ENCODE data around the gene THBS1. TPM values are rescaled to one million over a fixed set of nuclear protein-coding genes. Genes with fewer than 3 reads are reported as not detected.

THBS1 gene
- total and polyA plus RNA-seq, 9 donors: 45.5 to 137 (median 74.5) TPM

DNA sequence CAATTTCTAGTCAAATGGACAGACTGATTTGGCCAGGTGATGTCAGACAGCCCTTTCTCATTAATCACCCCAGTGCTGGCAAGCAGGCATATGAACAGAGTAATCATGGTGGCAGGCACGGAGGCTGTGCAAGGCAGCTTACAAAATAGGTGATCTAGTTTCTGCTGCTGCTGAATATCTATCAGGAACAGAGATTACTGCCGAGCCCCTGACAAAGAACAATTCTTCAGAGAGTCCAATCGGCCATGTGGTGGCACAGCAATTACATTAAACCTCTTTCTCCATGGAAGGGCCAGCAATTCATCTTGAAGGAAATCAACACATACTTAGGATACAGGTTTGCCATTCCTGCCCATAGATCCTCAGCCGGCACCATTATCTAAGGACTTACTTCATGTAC, 32.3 kb upstream of the THBS1 start:
- H3K4me3 ChIP-seq (ENCODE audit: low read length): no peak overlapping the region
- DNase-seq: no peak
- H3K36me3 ChIP-seq (ENCODE audit: control insufficient read depth, insufficient read depth, low read length): no peaks in the 10 kb centered on the region
- H3K9me3 ChIP-seq (replicated peaks; ENCODE audit: control insufficient read depth, low read depth, low read length): no peaks in the 10 kb centered on the region
- 93% methylated on average over 2 of the region's 4 CpGs for WGBS (ENCODE audit: insufficient coverage)
- no peaks in the 10 kb centered on the region for H3K4me1 ChIP-seq (ENCODE audit: control insufficient read depth, insufficient read depth, low read length)
- no peak overlapping the region for H3K27ac ChIP-seq (ENCODE audit: low read length)
- H3K27me3 ChIP-seq (ENCODE audit: control insufficient read depth, insufficient read depth, low read length): no peaks in the 10 kb centered on the region

DNA sequence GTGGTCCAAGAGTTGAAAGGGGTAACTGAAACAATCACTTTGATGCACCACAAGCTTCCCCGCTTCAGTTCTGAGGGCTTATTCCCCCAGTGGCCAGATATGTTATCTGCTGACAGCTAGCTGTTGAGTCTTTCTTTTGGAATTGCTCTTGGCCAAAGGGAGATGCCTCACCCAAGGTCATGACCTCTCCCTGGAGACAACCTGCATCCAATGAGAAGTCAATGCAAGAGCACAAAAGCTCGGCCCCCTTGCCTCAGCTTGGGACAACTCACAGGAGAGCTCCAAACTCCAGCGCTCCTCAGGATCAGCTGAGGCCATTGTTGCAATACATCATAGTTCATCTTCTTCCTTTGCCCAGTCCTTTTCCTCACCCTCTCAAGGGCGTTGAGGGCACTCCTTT, 31.0 kb upstream of the THBS1 start:
- Histone ChIP-seq H3K9me3 (replicated peaks; ENCODE audit: control insufficient read depth, low read depth, low read length) (no peaks in the 10 kb centered on the region), H3K4me1 (ENCODE audit: control insufficient read depth, insufficient read depth, low read length) (peaks cover 3% of the 10 kb centered on the region), H3K36me3 (ENCODE audit: control insufficient read depth, insufficient read depth, low read length) (no peaks in the 10 kb centered on the region), H3K27ac (ENCODE audit: low read length) (no peak overlapping the region), H3K27me3 (ENCODE audit: control insufficient read depth, insufficient read depth, low read length) (no peaks in the 10 kb centered on the region), H3K4me3 (ENCODE audit: low read length) (no peak overlapping the region)
- DNase-seq: peak; percentile 45
- WGBS (ENCODE audit: insufficient coverage): 71% methylated on average over 3 of the region's 4 CpGs

DNA sequence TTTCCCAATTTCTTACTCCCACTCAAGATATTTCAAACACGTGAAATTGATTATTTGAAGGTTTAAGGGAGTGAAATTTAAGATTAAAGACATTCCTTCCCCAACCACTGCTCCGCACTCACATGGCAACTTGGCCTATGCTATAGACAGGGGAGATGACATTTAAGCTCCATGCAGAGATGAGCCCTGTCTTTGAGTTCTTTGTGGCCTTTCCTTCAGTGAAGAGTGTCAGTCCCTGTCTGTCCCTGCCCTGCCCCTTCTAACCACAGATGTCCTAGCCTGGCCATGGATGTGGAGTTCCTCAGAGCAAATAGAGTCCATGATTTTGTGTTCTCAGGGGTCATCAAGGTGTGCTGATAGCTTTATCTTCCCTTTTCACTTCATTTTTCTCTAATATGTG, 29.4 kb upstream of the THBS1 start:
- WGBS (ENCODE audit: insufficient coverage): 100% methylated on average over 1 of the region's 2 CpGs
- Histone ChIP-seq H3K4me3 (ENCODE audit: low read length) (no peak overlapping the region), H3K36me3 (ENCODE audit: control insufficient read depth, insufficient read depth, low read length) (no peaks in the 10 kb centered on the region), H3K4me1 (ENCODE audit: control insufficient read depth, insufficient read depth, low read length) (peaks cover 3% of the 10 kb centered on the region), H3K27ac (ENCODE audit: low read length) (no peak overlapping the region), H3K9me3 (replicated peaks; ENCODE audit: control insufficient read depth, low read depth, low read length) (no peaks in the 10 kb centered on the region), H3K27me3 (ENCODE audit: control insufficient read depth, insufficient read depth, low read length) (no peaks in the 10 kb centered on the region)
- no peak for DNase-seq

DNA sequence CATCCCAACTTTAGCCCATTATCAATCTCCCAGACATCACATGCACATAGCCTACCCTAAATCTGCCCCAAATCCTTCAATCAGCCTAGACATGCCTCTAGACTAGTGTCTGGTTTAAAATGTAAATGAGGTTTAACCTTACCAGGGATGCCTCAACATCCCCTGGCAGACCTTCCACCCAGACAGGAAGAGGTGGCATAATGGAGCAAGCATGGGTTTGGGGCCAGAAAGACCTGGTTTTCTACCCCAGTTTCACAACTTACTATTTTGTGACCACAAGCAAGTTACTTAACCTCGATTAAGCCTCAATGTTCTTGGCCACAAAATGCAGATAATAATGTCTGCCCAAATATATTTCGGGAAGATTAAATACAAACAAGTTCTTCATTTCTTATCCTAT, 28.3 kb upstream of the THBS1 start:
- no peaks in the 10 kb centered on the region for H3K36me3 ChIP-seq (ENCODE audit: control insufficient read depth, insufficient read depth, low read length)
- H3K27ac ChIP-seq (ENCODE audit: low read length): no peak overlapping the region
- H3K27me3 ChIP-seq (ENCODE audit: control insufficient read depth, insufficient read depth, low read length): no peaks in the 10 kb centered on the region
- no peaks in the 10 kb centered on the region for H3K9me3 ChIP-seq (replicated peaks; ENCODE audit: control insufficient read depth, low read depth, low read length)
- peaks cover 3% of the 10 kb centered on the region for H3K4me1 ChIP-seq (ENCODE audit: control insufficient read depth, insufficient read depth, low read length)
- WGBS (ENCODE audit: insufficient coverage): no CpG with 5 or more reads among the region's 2 CpGs
- no peak overlapping the region for H3K4me3 ChIP-seq (ENCODE audit: low read length)
- DNase-seq: no peak

DNA sequence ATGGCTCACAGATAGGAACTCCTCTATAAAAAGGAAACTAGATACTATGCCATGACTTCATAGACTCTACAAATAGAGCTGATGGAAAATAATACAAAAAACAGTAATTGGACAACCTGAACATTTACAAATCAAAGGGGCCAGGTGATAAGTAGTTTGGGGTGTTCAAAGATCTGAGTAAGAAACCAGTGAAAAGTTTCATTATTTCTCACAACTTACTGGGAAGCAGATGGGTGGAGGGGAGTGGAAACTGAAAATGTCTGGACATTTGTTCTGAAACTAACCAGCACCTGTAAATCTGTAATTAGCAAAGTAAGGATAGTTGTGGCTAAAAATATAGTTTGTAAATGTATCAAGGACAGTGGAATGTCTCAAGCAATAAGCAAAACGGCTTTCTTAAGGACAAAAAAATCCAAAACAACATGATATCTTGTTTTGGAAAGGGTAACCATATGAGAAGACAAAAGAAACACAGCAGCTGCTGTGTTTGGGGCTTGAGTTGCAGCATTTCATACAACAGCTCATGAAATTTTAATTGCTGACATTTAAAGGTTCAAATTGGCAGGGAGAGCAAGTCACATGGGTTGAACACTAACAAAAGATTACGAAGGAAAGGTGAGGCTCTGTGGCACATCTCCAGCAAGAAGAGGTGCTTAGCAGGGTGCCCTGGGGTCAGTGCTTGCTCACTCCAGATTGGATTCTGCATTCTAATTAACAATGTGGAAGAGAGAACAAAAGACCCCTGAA, 26.8 kb upstream of the THBS1 start:
- H3K4me3 ChIP-seq (ENCODE audit: low read length): no peak overlapping the region

DNA sequence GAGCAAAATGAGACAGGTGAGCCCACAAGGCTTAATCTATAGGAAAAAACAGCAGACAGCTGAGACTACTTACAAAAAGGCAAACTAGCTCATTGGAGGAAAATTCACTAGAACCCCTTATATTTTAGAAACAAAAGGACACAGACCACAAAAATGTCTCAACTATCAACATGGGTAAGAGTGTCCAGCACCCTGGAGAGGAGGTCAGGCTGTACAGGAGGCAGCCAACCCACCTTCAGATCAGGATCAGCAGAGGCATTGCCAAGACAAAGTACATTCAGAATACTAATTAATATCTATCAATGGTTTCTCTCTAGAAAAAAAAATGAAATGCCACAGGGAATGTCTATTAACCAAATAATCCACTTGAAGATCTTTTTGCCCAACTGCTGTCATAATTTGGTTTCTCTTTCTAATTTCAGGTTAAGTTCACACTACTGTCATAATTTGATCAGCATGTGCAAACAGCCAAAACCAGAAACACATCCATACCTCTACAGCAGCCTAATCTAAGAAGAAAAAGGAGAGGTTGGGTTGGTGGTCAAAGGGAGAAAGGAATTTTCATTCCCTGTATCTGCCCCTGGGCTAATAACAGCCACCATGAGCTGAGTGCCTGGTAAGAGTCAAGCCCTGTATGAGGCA, 26.0 kb upstream of the THBS1 start:
- H3K27me3 ChIP-seq (ENCODE audit: control insufficient read depth, insufficient read depth, low read length): no peaks in the 10 kb centered on the region

More for the DNA sequence above, 26.8 kb upstream of the THBS1 start:
- DNase-seq: no peak
- no peak overlapping the region for H3K27ac ChIP-seq (ENCODE audit: low read length)
- no peaks in the 10 kb centered on the region for H3K36me3 ChIP-seq (ENCODE audit: control insufficient read depth, insufficient read depth, low read length)
- H3K9me3 ChIP-seq (replicated peaks; ENCODE audit: control insufficient read depth, low read depth, low read length): no peaks in the 10 kb centered on the region
- no peaks in the 10 kb centered on the region for H3K27me3 ChIP-seq (ENCODE audit: control insufficient read depth, insufficient read depth, low read length)
- peaks cover 8% of the 10 kb centered on the region for H3K4me1 ChIP-seq (ENCODE audit: control insufficient read depth, insufficient read depth, low read length)
- 50% methylated on average over 1 of the region's 2 CpGs for WGBS (ENCODE audit: insufficient coverage)

DNA sequence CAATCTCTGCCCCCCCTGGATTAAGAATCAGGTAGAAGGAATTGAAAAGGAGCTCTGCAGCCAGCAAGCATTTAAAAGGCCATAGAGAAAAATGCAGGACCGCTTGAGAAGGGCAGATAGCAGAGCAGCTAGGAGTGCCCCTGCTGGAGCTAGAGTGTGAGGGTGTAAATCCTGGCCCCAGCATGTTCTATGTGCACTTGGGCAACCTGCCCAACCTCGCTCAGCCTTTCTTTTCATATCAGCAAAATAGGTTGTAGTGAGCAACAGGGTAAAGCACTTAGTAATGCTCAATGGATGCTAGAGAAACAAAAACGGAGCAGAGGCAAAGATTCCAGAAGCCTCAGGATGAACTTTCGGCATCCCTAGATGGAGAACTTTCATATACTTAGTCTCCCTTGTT, 25.0 kb upstream of the THBS1 start:
- Histone ChIP-seq H3K9me3 (replicated peaks; ENCODE audit: control insufficient read depth, low read depth, low read length) (no peaks in the 10 kb centered on the region), H3K27me3 (ENCODE audit: control insufficient read depth, insufficient read depth, low read length) (no peaks in the 10 kb centered on the region), H3K4me3 (ENCODE audit: low read length) (no peak overlapping the region), H3K36me3 (ENCODE audit: control insufficient read depth, insufficient read depth, low read length) (no peaks in the 10 kb centered on the region), H3K4me1 (ENCODE audit: control insufficient read depth, insufficient read depth, low read length) (peaks cover 8% of the 10 kb centered on the region), H3K27ac (ENCODE audit: low read length) (no peak overlapping the region)
- WGBS (ENCODE audit: insufficient coverage): 45% methylated on average over 1 of the region's 4 CpGs
- DNase-seq: no peak

More for the DNA sequence above, 26.0 kb upstream of the THBS1 start:
- Histone ChIP-seq H3K9me3 (replicated peaks; ENCODE audit: control insufficient read depth, low read depth, low read length) (no peaks in the 10 kb centered on the region), H3K27ac (ENCODE audit: low read length) (no peak overlapping the region), H3K36me3 (ENCODE audit: control insufficient read depth, insufficient read depth, low read length) (no peaks in the 10 kb centered on the region), H3K4me1 (ENCODE audit: control insufficient read depth, insufficient read depth, low read length) (peaks cover 8% of the 10 kb centered on the region), H3K4me3 (ENCODE audit: low read length) (no peak overlapping the region)
- DNase-seq: no peak

DNA sequence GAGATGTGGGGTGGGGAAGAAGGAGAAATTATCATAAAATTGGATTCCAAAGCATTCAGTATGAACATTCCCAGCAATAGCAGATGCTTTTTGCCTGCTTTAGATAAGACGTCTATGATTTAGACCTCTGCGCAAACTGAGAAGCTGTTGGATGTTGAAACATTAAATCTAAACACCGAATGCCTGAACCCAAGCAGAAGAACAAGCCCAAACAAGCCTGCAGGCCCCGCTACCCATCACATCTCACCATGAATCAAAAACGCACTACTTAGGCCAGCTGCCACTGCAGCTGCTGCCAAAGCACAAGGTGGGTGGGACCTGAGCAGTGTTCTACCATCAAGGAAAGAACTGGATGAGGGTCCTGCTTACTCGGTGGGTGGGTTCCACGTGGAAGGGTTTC, 24.4 kb upstream of the THBS1 start:
- Histone ChIP-seq H3K36me3 (ENCODE audit: control insufficient read depth, insufficient read depth, low read length) (no peaks in the 10 kb centered on the region), H3K4me3 (ENCODE audit: low read length) (no peak overlapping the region), H3K27ac (ENCODE audit: low read length) (no peak overlapping the region), H3K9me3 (replicated peaks; ENCODE audit: control insufficient read depth, low read depth, low read length) (no peaks in the 10 kb centered on the region), H3K4me1 (ENCODE audit: control insufficient read depth, insufficient read depth, low read length) (peaks cover 8% of the 10 kb centered on the region), H3K27me3 (ENCODE audit: control insufficient read depth, insufficient read depth, low read length) (no peaks in the 10 kb centered on the region)
- DNase-seq: no peak
- WGBS (ENCODE audit: insufficient coverage): 100% methylated on average over 1 of the region's 7 CpGs

DNA sequence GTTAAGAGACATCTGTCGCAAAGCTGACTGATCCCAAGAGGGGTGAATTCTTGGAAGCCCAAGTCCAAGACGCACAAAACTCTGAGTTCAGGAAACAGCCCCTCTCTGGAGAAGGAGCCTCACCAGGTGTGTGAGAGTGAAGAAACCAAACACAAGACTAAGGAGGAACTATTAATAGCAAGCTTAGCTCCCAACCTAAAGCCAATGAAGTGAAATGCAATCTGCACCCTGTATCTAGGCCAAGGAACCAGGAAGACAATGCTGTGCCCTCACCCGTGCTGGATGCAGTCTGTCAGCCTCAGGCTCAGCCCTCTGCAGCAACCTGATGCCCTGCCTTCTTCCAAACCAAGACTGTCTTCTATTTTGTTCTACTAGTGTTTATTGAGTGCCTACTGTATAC, 22.5 kb upstream of the THBS1 start:
- peak; percentile 49 for DNase-seq
- no peak overlapping the region for H3K27ac ChIP-seq (ENCODE audit: low read length)
- H3K27me3 ChIP-seq (ENCODE audit: control insufficient read depth, insufficient read depth, low read length): no peaks in the 10 kb centered on the region
- peaks cover 8% of the 10 kb centered on the region for H3K4me1 ChIP-seq (ENCODE audit: control insufficient read depth, insufficient read depth, low read length)
- no CpG with 5 or more reads among the region's 3 CpGs for WGBS (ENCODE audit: insufficient coverage)
- no peaks in the 10 kb centered on the region for H3K36me3 ChIP-seq (ENCODE audit: control insufficient read depth, insufficient read depth, low read length)
- H3K9me3 ChIP-seq (replicated peaks; ENCODE audit: control insufficient read depth, low read depth, low read length): no peaks in the 10 kb centered on the region
- no peak overlapping the region for H3K4me3 ChIP-seq (ENCODE audit: low read length)

DNA sequence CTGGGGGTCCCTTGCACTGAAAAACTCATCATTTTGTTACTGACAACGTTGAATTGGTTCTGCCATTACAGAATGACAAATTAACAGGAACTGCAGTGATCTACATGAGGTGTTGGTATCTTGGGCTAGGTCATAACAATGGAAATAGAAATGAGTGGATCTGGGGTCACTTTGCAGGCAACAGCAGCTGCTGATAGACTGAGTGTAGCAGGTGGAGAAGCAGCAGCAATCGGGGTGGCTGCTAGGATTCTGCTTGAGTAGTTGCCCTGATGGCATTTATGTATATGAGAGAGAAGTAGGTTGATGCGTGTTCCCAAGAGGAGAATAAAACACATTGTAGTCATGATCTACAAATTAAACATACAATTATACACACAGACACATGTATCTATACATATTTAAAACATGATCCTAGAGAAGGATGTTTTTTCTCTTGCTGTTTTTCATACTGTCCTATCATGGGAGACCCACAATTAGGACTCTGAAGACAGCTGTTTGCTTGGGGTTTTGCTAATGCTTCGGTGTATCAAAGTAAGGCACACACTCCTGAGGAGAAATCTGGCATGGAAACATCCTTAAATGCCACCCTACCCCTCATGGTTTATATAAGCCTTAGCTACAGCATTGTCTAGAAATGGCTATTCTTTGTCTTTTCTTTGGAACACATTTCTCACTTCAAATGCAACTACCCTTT, 15.8 kb upstream of the THBS1 start:
- 79% methylated on average over 2 of the region's 4 CpGs for WGBS (ENCODE audit: insufficient coverage)
- Histone ChIP-seq H3K27me3 (ENCODE audit: control insufficient read depth, insufficient read depth, low read length) (no peaks in the 10 kb centered on the region), H3K27ac (ENCODE audit: low read length) (peak overlapping the region; percentile 33), H3K4me1 (ENCODE audit: control insufficient read depth, insufficient read depth, low read length) (peaks cover 7% of the 10 kb centered on the region), H3K36me3 (ENCODE audit: control insufficient read depth, insufficient read depth, low read length) (no peaks in the 10 kb centered on the region), H3K4me3 (ENCODE audit: low read length) (no peak overlapping the region), H3K9me3 (replicated peaks; ENCODE audit: control insufficient read depth, low read depth, low read length) (no peaks in the 10 kb centered on the region)
- DNase-seq: peak; percentile 48

All from muscle of leg (tissue), 11 donors.